ENCODE measurements around the gene CFAP74.

CFAP74 gene, protein sequence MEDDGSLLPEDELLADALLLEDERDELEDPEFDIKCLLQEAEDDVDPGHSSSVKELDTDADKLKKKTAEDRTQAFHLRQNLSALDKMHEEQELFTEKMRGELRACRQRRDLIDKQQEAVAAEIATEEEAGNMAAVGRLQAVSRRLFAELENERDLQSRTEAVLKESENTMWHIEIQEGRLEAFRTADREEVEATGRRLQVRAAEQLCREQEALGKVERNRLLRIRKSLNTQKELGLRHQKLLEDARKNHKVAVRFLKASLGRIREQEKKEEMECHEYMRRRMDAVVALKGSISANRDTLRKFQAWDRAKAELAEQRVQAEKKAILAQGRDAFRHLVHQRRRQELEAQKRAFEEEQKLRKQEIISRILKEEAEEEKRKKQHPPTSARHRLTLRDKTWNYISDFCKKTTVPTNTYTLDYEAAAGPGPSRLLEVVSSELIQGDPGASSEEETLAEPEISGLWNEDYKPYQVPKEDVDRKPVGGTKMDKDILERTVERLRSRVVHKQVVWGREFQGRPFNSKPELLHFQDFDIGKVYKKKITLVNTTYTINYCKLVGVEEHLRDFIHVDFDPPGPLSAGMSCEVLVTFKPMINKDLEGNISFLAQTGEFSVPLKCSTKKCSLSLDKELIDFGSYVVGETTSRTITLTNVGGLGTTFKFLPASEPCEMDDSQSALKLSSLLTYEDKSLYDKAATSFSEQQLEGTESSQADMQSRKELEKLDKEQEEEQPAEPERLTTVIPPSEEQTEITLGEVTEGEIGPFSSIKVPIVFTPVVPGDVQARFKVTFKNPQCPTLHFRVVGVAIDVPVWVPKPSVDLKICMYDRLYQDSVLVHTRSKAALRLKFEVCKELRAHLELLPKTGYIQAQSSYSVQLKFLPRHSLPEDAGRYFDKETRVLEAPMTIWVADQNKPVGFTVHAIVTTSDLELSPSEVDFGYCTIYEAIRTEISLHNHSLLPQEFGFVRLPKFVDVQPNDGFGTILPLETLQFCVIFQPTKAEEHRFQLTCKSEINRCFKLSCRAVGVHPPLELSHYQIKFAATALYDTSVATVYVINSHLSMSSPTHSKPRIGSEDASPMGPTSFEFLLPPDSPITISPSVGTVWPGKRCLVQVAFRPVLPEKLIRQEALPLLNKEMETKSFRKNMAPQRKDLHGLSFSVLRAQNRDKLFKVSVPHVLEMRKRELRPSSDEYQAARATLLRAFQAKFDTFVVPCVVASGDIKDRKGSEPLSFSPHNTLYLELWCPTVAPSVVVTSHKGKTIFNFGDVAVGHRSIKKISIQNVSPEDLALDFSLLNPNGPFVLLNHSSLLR (N-terminal part only)
- total RNA-seq, result 0.10 to 0.17 reads per million in 2 donors

DNA sequence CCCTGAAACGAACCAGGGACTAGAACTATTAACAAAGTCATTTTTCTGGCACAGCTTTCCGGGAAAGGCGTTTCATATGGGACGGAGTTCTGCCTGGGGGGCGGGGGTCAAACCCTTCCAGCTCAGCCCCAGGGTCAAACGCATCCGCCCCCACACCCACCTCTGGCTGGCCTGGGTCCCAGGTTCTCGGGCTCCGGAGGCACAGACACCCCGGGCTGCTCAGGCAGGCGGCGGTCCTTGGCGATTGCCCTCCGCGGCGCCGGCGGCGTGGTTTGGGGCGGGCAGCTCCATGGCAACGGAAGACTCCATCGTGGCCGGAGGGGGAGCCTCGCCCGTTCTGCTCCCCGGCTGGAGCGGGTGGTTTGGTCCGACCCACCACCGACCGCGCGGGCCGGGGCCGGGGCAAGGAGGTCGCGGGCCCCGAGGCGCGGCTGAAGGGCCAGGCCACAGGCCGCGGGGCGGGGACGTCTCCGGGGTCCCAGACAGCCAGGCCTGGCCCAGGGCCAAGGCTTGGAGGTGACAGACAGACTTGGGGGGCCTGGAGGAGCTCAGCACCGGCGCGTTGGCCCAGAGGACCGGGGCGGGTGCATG is at the start of gene CFAP74:
Gene CFAP74 (minus strand): TSS at position 246 of the 591 bp plus-strand sequence. CDS start 12,830 bp downstream, outside the sequence.
- DNase-seq, result no peak

DNA sequence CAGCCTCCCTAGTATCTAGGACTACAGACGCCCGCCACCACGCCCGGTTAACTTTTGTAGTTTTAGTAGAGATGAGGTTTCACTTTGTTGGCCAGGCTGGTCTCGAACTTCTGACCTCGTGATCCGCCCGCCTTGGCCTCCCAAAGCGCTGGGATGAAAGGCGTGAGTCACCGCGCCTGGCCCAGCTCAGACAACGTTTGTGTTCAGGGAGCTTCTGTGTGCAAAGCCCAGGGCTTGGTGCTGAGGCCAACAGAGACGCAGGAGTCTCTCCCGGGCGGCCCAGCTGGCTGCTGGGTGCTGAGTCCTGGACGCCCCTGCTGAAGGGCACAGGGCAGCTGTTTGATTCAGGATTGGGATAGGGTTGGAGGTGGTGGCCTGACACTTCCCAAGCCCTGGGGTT is 49.6 kb upstream of the CFAP74 start:
- DNase-seq, result no peak

DNA sequence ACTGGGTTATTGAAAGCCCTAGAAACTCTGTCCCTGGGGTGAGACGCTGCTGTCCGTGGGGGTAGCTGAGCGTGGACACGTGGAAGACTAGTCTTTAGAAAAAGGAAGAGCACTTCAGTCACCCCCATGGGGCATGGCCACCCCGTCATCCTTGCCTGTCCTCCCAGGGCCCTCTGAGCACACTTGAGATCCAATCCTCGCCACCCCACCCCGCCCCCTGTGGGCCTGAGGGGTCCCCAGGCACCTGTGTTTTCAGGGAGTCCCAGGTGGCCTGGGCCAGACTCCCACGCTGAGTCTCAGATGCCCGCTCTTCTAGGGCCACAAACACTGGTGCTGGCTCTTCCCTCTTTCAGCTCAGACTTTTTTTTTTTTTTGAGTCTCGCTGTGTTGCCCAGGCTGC is 49.2 kb upstream of the CFAP74 start:
- no peak for DNase-seq

DNA sequence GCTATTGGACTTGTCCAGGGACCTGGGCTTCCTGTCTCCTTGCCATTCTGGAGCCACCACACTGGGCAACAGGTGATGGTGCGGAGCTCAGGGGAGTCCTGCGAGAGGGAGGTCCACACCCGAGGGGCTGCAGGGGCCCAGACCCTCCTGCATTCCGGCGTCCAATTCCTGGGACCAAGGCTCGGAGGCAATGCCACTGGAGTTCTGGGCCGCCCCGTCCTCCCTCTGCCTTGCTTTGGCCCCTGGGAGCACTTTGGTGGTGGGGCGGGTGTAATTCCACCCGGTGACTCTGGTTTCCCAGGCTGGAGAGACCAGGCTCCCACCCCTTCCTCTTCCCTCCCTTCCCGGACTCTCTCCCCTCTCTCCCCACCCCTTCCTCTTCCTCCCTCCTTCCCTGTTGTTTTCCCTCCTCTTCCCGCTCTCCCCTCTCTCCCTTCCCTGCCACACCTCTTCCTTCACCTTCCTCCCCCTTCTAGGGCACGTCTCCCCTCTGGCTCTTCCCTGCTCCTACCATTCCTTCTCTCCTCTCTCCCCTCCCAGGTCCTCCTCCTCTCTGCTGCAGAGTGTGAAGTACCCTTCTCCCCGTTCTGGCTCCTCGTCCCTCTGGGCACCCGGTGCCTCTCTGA is 48.6 kb upstream of the CFAP74 start:
- no peak for DNase-seq

DNA sequence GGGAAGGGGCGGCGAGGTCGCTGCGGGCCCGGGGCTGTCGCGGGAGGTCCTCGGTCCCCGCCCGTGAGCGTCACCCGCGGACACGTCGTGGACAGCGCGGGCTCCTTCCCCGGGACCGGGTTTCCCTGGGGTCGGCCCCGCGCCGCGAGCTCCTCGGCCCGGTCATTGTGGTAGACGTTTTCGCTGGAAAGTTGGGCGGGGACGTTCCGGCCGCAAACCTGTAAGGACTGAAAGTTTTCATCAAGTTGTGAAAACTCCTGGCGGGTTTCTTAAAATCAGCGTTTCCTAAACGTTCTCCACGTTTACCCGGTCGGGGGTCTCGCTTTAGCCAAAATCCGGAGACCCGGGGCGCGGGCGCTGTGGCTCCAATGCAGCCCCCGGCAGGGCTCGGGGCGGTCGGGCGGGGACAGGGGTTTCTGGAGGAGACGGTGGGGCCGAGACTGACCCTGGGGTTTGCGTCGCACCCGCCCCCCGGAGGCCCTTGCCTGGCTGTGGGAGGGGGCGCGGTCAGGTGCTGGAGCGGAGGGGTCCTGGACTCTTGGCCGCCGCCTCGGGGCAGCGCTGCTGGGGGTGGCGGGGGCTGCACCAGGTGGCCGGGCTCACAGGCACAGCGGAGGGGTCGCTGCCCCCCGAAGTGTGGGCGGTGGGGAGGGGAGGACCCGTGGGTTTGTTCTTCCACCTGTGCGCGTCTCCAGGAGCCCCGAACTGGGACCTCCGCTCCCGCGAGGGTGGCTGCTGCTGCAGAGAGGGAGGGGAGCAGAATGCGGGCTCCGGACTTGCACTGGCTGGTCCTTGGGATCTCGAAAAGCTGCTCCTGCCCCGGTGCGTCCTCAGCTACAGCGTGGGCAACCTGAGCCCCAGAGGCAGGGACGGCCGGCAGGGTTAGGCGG is 47.5 kb upstream of the CFAP74 start:
- DNase-seq, result no peak

DNA sequence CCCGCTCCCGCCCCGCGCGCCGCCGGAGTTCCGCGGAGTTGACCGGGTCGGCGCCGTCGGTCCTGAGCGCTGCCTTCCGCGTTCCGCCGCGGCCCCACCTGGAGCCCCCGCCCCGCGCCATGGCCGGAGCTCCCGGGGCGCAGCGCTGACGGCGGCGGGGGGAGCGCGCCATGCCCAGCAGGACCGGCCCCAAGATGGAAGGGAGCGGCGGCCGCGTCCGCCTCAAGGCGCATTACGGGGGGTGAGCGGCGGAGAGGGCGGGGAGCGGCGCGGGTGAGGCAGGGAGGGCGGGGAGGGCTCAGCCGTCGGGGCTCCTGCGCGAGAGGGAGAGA is 46.8 kb upstream of the CFAP74 start:
- peak; percentile 66 for DNase-seq

DNA sequence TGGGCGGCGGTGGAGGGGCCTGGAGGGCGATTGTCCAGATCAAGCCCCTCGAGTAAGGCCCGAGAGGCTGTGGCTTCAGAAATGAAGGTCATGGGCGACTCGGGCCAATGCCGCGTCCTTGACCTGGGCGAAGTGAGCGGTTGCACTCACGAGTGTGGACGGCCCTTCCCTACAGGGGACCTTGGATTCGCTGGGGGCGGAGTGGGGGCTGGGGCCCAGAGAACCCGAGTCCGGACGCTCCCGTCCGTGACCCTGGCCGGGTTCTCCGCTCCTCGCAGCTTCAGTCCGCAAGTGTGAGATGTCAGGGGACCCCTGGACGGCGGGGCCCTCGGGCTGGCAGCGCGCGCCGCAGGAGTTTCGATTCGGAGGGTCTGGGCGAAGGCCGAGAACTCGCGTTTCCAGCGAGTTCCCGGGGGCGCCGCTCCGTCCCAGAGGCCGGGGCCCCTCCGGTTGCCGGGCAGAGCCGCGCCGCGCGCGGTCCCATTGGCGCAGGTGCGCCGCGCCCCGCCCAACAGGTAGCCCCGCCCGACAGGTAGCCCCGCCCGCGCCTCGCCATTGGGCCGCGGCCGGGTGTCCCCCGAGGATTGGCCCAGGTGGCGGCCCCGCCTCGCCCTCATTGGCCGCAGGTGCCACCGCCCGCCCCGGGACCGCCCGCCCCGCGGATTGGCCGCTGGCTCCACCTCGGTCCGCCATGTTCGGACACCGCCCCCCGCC is 46.3 kb upstream of the CFAP74 start, which contains the start of gene PRKCZ:
Gene PRKCZ (plus strand): TSS at position 694 of the 714 bp plus-strand sequence. CDS start 220 bp downstream, outside the sequence.
- peak; percentile 93 for DNase-seq

DNA sequence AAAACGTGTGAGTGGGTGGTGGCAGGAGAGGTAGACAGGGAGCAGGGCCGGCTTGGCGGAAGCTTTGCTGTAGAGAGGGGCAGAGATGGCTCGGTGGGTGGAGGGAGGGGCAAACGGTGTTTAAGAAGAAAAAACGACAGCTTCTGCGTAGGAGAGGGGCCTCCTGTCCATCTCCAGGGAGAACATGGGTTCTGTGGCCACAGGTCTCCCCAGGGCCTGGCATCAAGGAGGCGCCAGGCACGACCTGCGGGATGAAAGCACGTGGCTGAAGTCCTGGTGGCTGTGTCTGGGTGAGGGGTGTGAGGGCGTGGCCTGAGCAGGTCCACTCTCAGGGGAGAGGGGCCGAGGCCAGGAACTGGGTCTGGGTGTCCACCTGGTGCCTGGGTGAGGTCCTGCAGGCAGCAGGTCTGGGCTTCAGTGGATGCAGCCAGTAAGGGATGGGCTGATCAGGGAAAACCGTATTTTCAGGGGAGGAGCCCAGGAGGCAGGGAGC is 45.7 kb upstream of the CFAP74 start:
- no peak for DNase-seq

DNA sequence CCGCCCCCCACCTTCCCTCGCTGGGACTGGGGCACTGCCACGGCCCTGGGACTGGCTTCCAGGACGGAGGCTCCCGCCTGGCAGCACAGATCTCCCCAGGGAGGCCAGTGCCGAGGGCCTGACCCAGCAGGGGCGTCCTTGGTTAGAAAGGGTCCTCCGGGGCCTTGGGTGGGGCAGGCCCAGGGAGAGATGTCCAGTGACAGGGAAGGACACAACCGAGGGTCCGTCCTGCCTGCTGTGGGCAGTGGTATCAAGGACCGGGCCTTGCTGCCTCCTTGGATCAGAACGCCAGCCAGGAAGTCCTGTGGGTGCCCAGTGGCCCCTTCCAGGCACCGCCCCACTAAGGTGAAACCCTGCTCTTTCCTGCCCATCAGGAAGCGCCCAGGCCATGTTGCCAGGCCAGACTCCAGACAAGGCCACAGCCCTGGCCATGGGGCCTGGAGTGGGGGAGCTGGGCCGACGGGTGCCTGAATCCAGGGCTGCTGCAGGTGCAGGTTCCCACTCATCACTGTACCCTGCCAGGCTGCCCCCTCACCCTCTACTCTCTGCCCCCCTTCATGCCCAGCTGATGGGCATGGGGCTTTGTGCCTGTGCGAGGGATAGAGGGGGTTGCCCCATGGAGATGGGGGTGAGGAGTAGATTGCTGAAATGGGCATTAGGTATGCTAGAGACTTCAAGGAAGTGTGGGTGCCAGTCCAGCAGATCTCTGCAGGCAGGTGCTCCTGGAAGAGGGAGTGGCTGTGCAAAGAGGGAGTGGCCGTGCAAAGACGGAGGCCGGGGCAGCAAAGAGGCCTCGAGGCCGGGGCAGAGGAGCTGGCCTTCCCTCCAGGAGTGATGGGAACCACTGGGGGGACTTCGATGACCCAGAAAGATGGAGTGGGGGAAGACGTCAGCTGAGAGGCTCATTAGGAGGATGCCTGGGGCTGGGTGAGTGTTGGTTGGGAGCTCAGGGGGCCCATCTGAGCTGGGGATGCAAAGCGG is 44.5 kb upstream of the CFAP74 start:
- DNase-seq, result no peak

DNA sequence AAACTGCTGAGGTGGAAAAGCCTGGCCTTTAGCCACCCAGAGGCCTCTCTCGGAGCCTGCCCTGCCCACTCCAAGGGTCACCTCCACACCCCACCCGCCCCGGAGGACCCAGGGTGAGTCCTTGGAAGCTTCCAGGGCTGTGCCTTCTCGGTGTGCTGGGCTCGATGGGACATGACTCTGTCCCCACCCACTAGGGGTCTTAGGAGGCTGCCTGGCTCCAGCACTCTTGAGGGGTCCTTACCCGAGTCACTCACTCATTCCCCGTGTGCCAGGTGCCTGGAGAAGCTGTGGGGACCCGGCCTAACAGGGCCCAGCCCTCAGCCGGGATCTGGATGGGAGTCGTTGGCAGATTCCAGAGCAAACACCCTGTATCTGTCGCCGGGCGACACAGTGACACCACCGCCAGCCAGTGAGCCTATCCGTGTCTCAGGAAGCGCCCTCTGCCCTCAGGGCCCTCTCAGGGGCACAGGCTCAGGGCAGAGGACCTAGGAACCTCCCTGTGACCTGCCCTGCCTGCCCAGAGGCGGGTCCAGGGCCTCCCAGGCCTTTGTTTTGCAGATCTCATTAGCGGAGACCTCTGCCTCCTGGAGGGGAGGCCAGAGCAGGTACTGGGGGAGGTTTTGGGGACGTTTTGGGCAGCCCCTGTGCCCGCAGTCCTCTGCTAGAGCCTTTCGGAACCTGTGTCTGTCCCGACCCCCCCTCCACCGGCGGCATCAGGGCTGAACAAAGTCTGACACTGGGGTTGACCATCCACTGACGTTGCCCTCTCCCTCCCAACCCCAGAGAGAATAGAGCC is 43.6 kb upstream of the CFAP74 start:
- DNase-seq, result no peak

DNA sequence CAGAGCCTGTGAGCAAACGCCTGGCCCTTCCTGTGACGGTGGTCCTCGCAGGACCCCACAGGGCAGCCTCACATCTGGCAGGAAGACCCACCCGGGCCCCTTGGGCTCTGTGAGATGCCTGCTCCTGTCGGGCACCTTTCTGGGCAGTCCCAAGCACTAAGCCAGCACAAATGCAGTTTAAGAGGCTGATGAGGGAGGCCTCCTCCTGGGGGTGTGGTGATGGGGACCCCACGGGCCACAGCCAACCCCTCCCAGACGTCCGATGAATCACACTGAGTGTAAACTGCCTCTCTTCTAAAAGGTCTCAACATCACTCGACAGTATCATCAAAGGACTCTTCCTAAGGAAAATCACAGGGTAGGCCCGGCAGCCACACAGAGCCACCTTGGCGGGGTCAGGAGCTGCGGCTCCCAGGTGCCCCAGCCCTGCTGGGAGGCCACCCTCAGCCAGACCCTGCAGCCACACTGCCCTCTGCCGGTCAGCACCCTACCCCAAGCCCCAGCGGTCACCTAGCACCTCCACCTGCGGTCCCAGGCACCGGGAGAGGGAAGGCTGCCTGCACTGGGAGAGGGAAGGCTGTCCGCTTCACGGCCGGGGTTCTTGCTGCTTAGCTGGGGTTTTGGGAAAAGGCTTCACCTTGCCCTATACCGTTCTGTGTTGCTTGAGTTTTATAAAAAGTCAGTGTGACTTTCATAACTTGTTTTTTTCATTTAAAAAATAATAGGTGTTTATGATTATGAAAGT is 42.8 kb upstream of the CFAP74 start:
- DNase-seq, result no peak

DNA sequence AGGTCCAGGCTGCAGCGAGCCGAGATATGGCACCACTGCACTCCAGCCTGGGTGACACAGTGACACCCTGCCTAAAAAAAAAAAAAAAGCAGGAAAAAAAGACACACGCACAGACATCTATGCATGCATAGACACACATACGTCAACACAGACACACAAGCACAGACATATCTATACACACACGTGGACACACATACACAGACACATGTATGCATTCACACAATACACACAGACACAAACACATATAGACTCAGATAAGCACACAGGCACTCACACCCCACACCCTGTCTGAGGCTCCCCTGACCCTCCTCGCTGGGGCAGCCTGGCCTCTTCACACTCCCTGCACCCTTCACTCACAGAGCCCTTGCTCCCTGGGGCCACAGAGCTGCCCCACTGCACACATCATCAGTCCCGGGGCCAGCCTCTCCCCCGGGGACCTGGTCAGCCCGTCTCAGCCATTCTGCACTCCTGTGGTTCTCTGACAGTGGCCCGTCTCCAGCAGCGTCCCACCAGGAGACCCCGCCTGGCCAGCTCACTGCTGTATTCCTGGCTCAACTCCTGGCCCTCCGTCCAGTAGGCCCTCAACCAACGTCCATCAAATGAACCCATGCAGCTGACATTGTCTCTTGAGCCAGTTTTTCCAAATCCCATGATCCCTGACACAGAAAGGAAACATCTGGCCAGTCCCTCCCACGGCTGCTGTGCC is 42.0 kb upstream of the CFAP74 start:
- no peak for DNase-seq

DNA sequence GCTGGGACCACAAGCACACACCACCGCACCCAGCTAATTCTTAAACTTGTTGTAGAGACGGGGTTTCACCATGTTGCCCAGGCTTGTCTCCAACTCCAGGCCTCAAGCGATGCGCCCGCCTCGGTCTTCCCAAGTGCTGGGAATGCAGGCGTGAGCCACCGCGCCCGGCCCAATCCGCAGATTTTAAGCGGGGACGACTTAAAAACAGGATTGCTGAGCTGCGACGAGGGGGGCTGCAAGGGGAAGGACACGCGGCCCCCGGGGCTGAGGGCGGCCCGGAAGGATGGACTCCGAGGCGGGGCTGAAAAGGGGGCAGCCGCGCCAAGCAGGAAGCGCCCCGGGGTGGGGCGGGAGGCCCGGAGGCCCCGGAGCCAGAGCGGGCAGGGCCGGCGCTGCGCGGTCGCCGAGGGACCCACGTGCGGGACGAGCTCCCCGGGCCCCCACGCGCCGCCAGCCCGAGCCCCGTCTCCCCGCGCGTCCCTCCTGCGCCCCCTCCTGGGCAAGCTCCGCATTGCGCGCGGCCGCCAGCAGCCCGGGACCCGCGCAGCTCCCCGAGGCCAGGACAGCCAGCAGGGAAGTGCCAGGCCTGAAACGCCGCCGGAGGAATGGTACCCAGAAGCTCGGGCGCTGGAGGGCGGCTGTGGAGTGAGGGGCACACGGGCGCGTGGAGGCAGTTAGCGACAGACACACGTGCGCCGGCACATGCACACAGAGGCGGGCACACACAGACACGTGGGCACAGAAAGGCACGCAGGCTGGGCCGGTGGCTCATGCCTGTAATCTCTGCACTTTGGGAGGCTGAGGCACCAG is 41.1 kb upstream of the CFAP74 start:
- DNase-seq, result peak; percentile 63

DNA sequence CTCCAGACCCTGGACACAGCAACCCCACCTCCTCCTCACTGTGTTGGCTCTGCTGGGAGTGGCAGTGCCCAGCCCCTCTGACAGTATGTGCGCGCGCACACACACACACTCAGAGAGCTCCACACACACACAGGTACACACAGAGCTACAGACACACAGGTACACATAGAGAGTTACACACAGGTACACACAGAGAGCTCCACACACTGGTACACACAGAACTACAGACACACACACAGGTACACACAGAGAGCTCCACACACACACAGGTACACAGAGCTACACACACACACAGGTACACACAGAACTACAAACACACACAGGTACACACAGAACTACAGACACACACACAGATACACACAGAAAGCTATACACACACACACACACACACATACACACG is 40.3 kb upstream of the CFAP74 start:
- no peak for DNase-seq

Measured in activated gamma-delta T cell (primary cell).